Left cardiac atrium (tissue), 4 donors: Measurements from ENCODE around the gene C16orf90. TPM values are rescaled to one million over a fixed set of nuclear protein-coding genes. Genes with fewer than 3 reads are reported as not detected.
"Not testable (repeated sequence)": the region's sequence is repeated elsewhere in the genome, so short reads cannot be mapped to it uniquely, and the experiment has no call there.

Experiments
- ATAC-seq, 2 donors: fragments of 200-7000 bp; cut with Tn5 transposase; one replicate each; pipeline ENCODE4 v1.9.1; 2020; ENCODE audit warnings: mild to moderate bottlenecking in 2 of 2, moderate library complexity in 2 of 2
- DNase-seq: peaks from one replicate; pipeline ENCODE4 v3.0.0-alpha.2; 2020
- intact Hi-C, 2 donors: fragments of 100-400 bp; cut with DNase I; formaldehyde crosslinking; loops; one replicate each; pipeline versions ENCODE4 v1.14.1 to v1.15.1; 2022 to 2023
- long read RNA-seq: library from polyadenylated mRNA; unstranded; transcript quantifications from one replicate; pipeline ENCODE4 v2.0.0, GENCODE V29; 2021
- total RNA-seq, 2 donors: library from RNA; stranded (reverse); fragmentation: NEBNext Ultra II Directional; extraction: Animal tissue kit (Norgen Biotek cat#: 25700); gene quantifications; one replicate each; pipeline ENCODE4 v1.2.1, GENCODE V29; 2021
- donor health status: DM: no; HTN: yes; CAD: no.
- donor health status: DM: no; HTN: yes; CAD: no; lungs with severe emphysema.
- donor health status: DM: yes; HTN: yes; CAD: no.
- donor health status: Dilated cardiomyopathy.

C16orf90 gene, protein sequence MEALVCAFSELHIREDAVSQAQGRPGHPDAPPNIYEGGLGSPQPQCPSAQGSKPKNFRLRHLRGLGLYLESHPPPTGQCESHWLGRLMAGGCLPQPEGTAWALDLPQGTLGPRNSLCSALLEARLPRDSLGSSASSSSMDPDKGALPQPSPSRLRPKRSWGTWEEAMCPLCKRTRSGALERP
- not detected for total RNA-seq
- long read RNA-seq: 0 reads

DNA sequence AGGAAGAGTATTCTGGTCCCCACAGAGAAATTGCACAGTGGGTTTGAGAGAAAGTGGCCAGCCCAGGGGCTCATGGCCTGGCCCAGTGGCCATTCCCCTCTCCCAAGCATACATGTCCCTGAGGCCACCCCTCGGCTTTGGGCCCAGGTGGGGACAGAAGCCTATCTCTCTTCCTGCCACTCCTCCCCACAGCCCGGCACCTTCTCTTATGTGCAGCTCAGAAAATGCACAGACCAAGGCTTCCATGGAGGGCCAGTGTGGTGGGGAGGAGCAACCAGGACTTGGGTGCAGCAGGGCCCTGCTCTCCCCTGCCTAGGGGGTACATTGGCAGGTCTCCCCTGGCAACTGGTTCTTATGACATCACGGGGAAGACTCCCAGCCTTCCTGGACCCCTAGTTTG, at the start of gene C16orf90:
C16orf90 (minus strand) TSS at position 314 of the 400 bp plus-strand sequence; CDS start at position 246, 68 bp downstream.
- intact Hi-C loops: loop anchor here in 1 of 2 donors (5.0 kb wide), 1 partner anchor 233 kb away; no protein-coding TSS in a partner anchor
- DNase-seq (no peak), ATAC-seq (no peak)

DNA sequence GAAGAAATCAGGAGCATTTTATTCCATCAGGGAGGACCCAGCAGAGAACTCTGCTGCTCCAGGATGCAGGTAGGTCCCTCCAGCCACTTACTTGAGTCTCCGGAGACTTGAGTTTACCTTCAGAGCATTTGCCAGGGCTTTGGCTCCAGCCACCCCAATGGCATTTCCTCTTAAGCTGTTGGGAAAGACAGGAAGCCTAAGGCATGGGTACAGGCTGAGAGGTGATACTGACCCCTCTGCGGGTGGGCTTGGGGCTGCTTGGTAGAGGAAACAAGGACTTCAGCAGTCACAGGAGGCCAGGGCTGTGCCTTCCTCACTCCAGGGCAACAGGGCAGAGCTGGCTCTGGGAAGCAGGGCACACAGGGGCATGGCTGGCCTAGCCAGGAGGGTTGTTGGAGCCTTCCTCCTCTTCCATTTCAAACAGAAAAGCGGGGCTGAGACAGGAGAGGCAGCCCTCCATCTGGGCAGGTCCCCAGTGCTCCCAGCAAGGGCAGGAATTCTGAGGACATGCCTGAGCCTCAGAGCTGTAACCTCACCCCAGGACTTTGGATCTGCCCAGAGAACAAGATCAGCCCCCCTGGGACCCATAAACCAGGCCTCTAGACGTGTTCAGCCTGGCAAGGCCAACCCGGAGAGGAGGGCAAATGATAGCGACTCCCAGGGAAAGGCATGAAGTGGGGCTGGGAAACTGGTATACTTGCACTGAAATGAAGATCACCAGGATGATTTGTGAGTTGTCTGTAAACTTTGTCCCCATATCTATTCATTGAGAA, 47.5 kb upstream of the C16orf90 start:
- ATAC-seq: peak in 1 of 2 donors; percentile 13
- intact Hi-C loops: no loop called here
- DNase-seq: no peak

DNA sequence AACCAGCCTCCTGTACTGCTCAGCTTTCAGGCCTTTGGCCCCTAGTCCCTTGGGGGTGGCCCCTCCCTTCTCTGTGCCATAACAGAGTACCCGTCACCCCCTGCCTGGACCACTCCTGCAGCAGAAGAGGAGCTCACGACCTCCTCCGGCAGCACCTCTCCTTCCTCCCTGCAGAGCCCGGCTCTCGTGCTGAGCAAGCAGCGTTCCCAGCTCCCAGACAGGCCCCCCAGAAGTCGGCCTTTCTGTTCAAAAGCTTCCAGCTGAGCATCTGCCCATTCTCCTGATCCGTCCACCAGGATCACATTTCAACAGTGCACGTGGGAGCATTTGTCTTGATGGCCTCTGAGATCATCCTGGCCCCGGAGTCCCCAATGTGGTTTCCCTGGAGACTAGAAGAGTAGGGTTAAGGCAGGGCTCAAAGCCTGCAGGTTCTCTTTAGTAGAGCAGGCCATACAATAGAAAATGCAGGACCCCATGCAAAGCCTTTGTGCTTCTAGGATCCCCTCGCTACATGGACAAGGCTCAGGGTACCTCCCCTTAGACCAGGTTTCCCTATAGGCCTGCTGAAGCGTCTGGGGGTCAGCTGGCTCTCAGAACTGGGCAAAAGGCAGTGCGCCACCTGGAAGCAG, 46.4 kb upstream of the C16orf90 start:
- ATAC-seq (no peak), DNase-seq (no peak)
- intact Hi-C loops: no loop called here

DNA sequence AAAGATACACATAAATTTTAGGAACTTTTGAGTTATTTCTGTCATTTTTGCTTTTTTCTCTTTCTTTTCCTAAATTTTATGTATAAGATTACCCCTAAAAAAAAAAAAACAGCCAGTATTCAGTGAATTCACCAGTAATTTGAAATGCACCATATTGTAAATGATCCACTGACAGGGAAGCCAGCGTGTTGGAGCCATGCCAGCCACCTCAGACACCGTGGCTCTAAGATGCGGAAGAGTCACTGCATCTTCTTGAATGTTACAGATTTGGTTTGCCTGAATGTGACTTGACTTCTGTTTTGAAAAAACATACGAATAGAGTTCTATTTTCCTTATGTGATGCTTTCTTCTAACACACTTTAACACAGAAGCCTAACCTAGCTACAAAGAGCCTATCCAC, 42.9 kb upstream of the C16orf90 start:
- ATAC-seq (no peak), DNase-seq (no peak)
- intact Hi-C loops: loop anchor here in 1 of 2 donors (10.0 kb wide), 1 partner anchor 67 kb away; no protein-coding TSS in a partner anchor

DNA sequence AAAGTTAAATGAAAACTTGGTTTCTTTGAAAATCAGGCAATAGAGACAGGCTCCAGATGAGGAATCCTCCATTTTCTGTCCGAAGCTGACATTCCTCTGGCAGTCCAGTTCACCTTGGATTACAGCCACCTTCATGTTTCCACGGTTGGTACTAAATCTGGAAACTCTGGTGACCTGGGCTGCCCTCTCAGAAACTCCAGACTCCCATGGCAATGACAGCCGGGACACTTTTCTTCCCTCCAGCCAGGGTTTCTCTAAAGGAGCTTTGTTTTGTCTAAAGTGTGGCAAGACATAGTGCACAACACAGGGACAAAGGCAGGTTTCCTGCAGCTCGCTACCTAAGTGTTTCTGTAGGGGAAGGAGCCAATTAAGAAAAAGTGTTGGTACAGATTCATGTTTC, 41.6 kb upstream of the C16orf90 start:
- ATAC-seq (peak; percentile 25 to 79), DNase-seq (no peak)
- intact Hi-C loops: loop anchor here in 1 of 2 donors (10.0 kb wide), 1 partner anchor 68 kb away; no protein-coding TSS in a partner anchor

DNA sequence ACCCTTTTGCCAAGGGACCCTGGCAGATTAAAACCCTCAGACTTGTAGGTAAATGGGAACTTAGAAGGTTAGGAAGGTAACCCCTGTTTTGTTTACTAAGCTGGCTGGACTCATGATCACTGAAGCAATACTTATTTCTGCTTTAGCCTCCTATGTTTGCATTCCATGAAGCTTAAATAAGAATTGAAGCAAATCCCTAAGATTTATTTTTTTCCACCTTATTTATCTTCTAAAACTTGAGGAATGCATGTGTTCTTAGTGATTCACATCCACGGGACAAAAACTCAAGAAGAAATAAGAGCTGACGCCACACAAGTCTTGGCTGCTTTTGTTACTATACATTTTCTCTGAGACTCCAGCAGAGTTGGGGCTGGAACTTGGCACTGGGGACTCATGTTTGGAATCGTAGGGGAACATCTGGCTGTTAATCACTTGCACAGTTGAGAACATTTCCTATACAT, 41.0 kb upstream of the C16orf90 start:
- DNase-seq (no peak), ATAC-seq (no peak)
- intact Hi-C loops: loop anchor here in 1 of 2 donors (10.0 kb wide), 1 partner anchor 68 kb away; no protein-coding TSS in a partner anchor

DNA sequence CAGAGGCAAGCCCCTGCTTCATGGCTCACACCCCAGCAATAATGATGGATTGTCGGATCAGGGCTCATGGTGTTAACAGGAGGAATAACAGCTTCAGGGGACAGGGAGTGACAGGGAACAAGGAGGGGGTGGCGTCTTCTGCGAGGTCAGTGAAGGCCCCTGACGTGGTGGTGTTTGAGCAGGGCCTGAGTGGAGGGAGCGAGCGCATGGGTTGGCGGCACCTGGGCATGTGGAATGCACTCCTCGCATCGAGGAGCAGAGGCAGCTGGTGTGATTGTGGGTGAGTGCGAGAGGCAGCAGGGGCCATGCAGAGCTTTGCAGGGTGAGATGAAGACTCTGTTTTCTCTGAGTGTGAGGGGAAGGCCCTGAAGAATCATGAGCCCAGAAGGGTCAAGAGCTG, 38.8 kb upstream of the C16orf90 start:
- DNase-seq: no peak
- ATAC-seq: no peak
- intact Hi-C loops: loop anchor here in 1 of 2 donors (10.0 kb wide), 1 partner anchor 71 kb away; no protein-coding TSS in a partner anchor

DNA sequence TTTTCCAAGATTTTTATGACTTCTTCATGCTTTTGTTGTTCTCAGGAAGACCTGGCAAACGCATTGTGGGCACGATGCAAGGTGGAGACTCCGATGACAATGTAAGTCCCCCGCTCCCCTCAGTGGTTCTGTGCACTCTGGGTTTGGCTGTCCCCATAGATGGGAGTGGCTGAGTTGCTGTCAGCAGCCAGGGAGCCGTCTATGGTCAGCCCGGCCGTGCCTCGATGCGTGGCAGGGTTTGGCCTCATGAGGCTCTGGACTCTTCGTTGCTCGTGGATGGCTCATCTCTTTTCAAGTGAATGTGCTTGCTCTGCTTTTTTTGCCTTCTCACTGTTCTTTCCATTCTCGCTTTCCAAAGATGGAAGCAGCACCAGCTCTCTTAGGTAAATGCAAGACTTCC, 37.5 kb upstream of the C16orf90 start:
- ATAC-seq (no peak), DNase-seq (no peak)
- intact Hi-C loops: loop anchor here in 1 of 2 donors (10.0 kb wide), 1 partner anchor 72 kb away; no protein-coding TSS in a partner anchor

DNA sequence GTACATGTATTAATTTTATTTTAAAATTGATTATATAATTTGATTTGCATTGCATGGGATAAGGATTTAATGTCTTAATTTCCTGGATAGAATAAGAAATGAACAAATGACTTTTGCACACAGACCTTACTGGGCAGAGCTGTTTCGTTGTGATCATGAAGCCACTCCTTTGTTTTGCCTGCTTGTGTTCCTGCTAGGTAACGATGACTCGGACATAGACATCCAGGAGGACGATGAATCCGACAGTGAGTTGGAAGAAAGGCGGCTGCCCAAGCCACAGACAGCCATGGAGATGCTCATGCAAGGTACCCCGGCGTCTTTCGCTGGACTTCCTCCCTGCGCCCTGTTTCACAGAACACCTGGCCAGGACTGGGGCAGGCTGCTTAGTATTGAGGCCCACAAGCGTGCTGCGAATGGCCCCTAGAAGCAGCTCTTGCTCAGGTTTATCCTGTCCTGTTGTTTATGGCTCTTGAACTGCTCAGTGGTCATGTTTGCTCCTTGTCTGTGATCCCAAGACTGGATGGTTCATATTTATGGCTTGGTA, 35.2 kb upstream of the C16orf90 start:
- ATAC-seq (no peak), DNase-seq (no peak)
- intact Hi-C loops: loop anchor here in 1 of 2 donors (10.0 kb wide), 1 partner anchor 74 kb away; no protein-coding TSS in a partner anchor

DNA sequence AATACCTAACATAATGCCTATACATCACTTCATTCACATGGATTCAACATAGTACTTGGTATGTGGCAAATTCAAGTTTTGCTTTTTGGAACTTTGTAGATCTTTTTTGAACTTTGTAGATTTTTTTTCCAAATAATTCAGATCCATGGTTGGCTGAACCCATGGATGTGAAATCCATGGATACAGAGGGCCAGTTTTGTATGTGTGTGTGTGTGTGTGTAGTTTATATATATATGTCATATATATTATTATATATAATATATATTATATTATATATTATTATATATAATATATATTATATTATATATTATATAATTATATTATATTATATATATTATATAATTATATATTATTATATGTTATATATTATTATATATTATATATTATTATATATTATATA, 33.9 kb upstream of the C16orf90 start:
- ATAC-seq (no peak), DNase-seq (no peak)
- intact Hi-C loops: no loop called here

DNA sequence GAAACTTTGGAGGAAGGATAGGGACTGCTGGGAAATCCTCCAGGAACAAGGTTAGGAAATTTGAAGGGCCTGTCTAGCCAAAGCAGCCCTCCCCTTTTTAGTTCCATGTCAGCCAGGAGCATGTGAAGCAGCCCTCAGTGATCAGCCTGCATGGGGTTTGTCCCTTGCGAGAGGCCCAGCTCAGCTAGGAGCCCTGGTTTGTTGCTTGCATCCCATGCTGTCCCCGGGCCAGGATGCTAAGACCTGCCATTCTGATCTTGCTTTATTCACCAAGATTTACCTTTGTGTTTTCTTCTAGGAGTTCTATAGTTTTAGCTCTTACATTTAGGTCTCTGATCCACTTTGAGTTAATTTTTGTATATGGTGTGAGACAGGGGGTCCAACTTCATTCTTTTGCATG, 33.1 kb upstream of the C16orf90 start:
- ATAC-seq (no peak), DNase-seq (no peak)
- intact Hi-C loops: no loop called here

DNA sequence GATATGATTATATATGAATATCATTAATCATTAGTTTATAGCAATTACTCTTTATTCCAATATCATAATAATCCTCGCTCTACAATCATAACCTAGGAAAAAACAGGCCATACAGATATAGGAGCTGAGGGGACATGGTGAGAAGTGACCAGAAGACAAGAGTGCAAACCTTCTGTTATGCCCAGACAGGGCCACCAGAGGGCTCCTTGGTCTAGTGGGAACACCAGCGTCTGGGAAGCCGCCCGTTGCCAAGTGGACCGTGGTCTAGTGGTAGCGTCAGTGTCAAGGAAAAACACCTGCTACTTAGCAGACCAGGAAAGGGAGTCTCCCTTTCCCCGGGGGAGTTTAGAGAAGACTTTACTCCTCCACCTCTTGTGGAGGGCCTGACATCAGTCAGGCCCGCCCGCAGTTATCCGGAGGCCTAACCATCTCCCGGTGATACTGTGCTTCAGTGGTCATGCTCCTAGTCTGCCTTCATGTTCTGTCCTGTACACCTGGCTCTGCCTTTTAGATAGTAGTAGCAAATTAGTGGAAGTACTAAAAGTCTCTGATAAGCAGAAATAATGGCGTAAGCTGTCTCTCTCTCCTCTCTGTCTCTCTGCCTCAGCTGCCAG, 32.0 kb upstream of the C16orf90 start:
- ATAC-seq, intact Hi-C loops: not testable (repeated sequence)
- DNase-seq: peak; percentile 82

DNA sequence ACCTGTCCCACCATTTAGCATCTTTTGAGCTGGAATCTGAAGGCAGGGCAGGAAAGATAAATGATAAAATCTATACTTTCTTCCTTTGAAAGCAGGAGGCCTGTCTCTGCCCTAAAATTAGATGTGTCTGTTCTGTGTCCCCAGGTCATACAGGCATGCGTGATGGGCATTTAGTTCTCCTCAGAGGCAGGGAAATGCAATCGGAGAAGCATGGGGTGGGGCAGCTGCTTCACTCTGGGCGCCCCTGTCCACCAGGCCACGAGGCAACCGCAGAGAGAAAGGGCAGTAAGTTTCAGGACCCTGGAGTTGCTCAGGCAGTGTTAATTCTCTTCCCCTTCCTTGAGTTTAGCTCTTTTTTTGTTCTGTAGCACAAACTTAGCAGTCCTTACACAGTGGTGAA, 30.7 kb upstream of the C16orf90 start:
- intact Hi-C loops: no loop called here
- DNase-seq (no peak), ATAC-seq (no peak)

DNA sequence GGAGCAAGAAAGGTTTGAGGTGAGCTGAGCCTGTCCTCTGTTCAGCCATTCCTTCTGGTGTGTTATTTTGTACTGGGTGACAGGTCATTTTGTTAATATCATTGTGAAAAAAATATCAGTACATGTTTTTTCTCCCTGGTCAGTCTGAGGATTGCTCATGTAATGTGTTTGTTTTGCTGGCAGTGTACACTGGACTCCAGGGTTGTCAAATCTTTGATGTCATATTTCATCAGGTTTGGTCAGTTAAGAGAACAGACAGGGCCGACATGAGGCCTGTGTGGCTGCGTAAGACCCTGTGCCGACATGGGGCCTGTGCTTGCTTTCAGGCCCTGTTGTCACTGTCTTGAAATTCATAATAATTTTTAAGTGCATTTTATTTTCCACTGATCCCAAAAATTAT, 28.0 kb upstream of the C16orf90 start:
- ATAC-seq (no peak), DNase-seq (no peak)
- intact Hi-C loops: no loop called here

DNA sequence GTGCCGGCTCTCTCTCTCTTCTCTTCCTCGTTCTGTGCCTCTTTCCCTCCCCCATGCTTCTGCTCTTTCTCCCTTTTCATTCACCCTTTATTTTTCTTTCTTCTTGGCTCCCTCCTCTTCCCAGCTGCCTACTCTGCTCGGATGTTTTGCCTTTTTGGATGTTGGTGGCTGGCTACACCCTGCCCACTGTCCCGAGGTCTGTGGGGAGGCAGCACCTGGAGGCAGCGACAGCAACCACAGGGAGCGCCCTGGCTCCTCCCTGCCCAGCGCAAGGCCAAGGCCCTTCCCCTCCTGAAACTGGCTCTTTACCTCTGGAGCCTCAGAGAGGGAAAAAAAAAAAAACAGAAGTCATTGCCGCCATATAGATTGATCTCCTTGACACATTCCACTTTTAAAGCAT, 25.6 kb upstream of the C16orf90 start:
- no peak for DNase-seq
- intact Hi-C loops: no loop called here

DNA sequence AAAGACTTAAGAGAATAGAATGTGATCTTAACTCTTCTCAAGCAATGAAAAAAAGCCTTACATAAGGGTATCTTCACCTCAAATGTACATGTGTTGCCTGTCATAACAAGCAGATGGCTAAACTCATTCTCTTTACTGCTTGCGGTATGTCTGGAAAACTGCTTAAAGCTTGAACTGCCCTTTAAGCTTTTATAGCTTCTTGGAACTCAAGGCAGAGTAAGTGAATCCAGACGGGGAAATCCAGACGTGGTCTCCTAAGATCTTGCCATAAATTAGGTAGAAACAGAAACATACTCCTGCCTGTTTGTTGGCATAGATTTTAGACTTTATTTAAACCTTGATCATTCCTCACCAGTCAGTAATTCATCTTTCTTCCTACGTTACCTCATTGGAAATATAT, 25.1 kb upstream of the C16orf90 start:
- DNase-seq (no peak), ATAC-seq (no peak)
- intact Hi-C loops: no loop called here

More for the DNA sequence above, 25.6 kb upstream of the C16orf90 start:
- ATAC-seq: peak in 1 of 2 donors; percentile 25

DNA sequence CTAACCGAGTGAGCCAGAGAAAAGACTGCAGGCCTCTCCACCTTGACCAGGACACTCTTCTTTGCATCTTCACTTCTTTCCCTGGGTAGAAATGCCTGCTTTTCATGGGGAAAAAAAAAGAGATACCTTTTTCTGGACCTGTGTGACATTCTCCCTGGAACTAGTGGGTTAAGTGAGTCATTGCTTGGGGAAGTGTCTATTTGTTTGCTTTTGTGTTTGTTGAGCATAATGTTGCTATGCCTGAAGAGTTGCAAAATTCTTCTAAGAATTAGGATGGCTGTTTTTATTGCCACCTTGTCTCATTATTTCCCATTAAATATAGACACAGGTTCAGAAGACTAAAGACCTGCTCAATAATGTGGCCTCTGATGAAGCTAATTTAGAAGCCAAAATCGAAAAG, 24.3 kb upstream of the C16orf90 start:
- DNase-seq: no peak
- intact Hi-C loops: no loop called here
- no peak for ATAC-seq

DNA sequence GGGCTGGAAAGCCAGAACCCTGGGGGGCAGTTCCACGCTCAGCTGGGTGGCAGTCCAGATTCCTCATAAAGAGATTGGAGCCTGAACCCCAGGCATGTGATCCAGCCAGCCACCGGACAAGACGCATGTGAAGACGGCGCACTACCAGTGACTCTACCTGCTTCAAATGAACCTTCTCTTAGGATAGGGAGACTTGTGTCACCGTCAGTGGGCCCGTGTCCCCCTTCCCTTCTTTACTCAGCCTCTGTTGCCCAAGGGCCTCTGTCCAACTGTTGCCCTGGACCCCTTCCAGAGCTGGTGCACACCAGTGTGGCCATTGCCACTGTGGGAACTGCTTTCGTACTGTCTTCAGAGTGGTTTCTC, 23.7 kb upstream of the C16orf90 start:
- ATAC-seq (no peak), DNase-seq (no peak)
- intact Hi-C loops: no loop called here

DNA sequence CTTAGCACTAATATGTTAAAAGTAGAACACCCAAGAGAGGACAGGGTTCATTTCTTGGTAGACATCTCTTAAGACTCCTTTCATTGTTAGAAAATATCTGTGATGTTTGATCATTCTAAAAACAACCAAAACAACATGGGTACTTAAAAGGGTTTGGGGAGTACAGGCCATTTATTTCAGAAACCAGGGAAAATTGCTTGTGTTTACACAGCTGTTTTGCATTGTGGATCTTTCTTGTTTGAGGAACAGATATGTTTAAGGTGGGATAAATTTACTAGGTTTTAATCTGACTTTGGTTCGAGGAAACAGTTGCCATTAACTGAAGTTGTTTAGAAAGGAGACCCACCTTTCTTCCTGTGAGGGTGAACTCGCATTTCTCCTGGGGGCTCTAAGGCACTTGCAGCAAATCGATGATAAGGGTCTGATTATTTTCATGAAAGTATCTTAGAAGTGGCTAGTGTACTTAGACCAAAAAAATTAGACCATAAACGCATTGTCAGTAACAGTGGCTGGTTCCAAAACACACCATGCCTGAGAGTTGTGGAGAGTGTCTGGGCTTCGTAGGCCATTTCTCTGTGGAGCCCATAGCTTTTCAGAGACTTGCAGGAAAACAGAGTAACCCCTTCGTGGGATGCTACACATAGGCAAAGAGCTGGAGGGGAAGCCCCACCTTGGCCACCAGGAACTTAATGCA, 23.1 kb upstream of the C16orf90 start:
- DNase-seq (no peak), ATAC-seq (no peak)
- intact Hi-C loops: no loop called here
